ENCODE measurements around the gene XPO6.

DNA sequence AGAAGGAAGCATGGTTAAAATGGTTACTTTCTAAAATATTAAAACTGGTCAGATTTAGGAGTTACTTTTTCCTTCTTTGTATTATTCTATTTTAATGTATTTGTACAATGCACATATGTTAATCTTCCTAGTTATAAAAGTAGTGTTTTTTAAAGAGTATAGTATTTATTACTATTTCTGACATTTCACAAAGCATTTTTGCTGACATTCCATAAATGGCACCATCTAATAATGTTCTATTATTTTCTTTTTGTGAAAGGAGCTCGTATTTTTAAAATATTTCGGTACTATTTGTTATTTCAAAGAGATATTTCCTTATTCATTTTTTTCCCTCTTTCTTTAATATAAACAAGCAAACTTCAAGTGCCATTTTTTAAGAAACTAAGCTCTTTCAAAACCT, 100.8 kb downstream of the XPO6 start:
- TF ChIP-seq, protein P1, sequence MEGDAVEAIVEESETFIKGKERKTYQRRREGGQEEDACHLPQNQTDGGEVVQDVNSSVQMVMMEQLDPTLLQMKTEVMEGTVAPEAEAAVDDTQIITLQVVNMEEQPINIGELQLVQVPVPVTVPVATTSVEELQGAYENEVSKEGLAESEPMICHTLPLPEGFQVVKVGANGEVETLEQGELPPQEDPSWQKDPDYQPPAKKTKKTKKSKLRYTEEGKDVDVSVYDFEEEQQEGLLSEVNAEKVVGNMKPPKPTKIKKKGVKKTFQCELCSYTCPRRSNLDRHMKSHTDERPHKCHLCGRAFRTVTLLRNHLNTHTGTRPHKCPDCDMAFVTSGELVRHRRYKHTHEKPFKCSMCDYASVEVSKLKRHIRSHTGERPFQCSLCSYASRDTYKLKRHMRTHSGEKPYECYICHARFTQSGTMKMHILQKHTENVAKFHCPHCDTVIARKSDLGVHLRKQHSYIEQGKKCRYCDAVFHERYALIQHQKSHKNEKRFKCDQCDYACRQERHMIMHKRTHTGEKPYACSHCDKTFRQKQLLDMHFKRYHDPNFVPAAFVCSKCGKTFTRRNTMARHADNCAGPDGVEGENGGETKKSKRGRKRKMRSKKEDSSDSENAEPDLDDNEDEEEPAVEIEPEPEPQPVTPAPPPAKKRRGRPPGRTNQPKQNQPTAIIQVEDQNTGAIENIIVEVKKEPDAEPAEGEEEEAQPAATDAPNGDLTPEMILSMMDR (optimal IDR thresholded peaks at IDR 0.05 in 1 of 3, IDR thresholded peaks at IDR 0.05 in 1 of 3, conservative IDR thresholded peaks at IDR 0.05 in 1 of 3; ENCODE audit: extremely low read depth in 1 of 3, insufficient read depth in 2 of 3, low read length in 3 of 3), result no peak
- no peak for TF ChIP-seq EZH2 (IDR thresholded peaks at IDR 0.05; ENCODE audit: low read length)
